HepG2 (cell line): Measurements from ENCODE around the gene RNF208. TPM values are rescaled to one million over a fixed set of nuclear protein-coding genes. Genes with fewer than 3 reads are reported as not detected.
A peak's percentile ranks its signal among the peaks of the same experiment; 100 is the strongest.

Source experiments
- ATAD3A ChIP-seq: sonication (generic); formaldehyde crosslinking; IDR thresholded peaks from 2 replicates; pipeline ENCODE4 v1.4.0; 2020; ENCODE audit warnings: missing genetic modification reagents
- ATF7-NPFF ChIP-seq: sonication (generic); formaldehyde crosslinking; IDR thresholded peaks from 2 replicates; pipeline ENCODE4 v1.8.1; 2023; ENCODE audit warnings: mild to moderate bottlenecking, low read depth, missing genetic modification reagents, moderate library complexity
- CCAR2 ChIP-seq: fragments of 200-400 bp; formaldehyde crosslinking; optimal IDR thresholded peaks from 2 replicates; pipeline ENCODE3; 2018; ENCODE audit warnings: low read depth, mild to moderate bottlenecking, low read length, moderate library complexity
- CEBPG ChIP-seq: IDR thresholded peaks from 2 replicates; pipeline ENCODE4 v1.6.1; 2016
- CREBL2 ChIP-seq: sonication (generic); formaldehyde crosslinking; IDR thresholded peaks from 2 replicates; pipeline ENCODE4 v1.8.1; 2023; ENCODE audit warnings: missing genetic modification reagents, mild to moderate bottlenecking, borderline replicate concordance
- CSRNP2 ChIP-seq: sonication (generic); formaldehyde crosslinking; conservative IDR thresholded peaks from 2 replicates; pipeline ENCODE4 v1.8.0; 2022; ENCODE audit warnings: low read depth, missing genetic modification reagents
- GRHL1 ChIP-seq: sonication (generic); formaldehyde crosslinking; conservative IDR thresholded peaks from 2 replicates; pipeline ENCODE4 v1.8.0; 2022; ENCODE audit warnings: missing genetic modification reagents
- KLF15 ChIP-seq: sonication (generic); formaldehyde crosslinking; IDR thresholded peaks from 2 replicates; pipeline ENCODE4 v1.8.1; 2023; ENCODE audit warnings: borderline replicate concordance, mild to moderate bottlenecking, inconsistent platforms, missing genetic modification reagents, mixed read lengths
- MAFK ChIP-seq, 2 experiments: IDR thresholded peaks in 1 of 2; conservative IDR thresholded peaks in 1 of 2; 2 replicates each; pipeline ENCODE4 v1.6.1; 2011; ENCODE audit warnings: improper control_type of control experiment in 2 of 2, low read length in 2 of 2
- NFKB2 ChIP-seq: sonication (generic); formaldehyde crosslinking; IDR thresholded peaks from 2 replicates; pipeline ENCODE4 v1.4.0; 2020; ENCODE audit warnings: missing genetic modification reagents, borderline replicate concordance
- ONECUT2 ChIP-seq: sonication (generic); formaldehyde crosslinking; IDR thresholded peaks from 2 replicates; pipeline ENCODE4 v1.4.0; 2020; ENCODE audit warnings: missing genetic modification reagents
- PCBP1 ChIP-seq: fragments of 200-400 bp; formaldehyde crosslinking; IDR thresholded peaks from 2 replicates; pipeline ENCODE4 v1.6.1; 2017; ENCODE audit warnings: mild to moderate bottlenecking, low read depth, low read length, borderline replicate concordance
- SNAPC2 ChIP-seq: sonication (generic); formaldehyde crosslinking; IDR thresholded peaks from 2 replicates; pipeline ENCODE4 v1.8.1; 2022; ENCODE audit warnings: mild to moderate bottlenecking, missing genetic modification reagents
- SP1 ChIP-seq, 2 experiments: fragments of 450-650 bp in 1 of 2; sonication (generic) in 1 of 2; formaldehyde crosslinking in 1 of 2; IDR thresholded peaks; 2 replicates each; pipeline versions ENCODE4 v1.4.0 to v1.6.1; 2016 to 2020; ENCODE audit warnings: missing genetic modification reagents in 1 of 2
- TAF15 ChIP-seq: fragments of 200-400 bp; formaldehyde crosslinking; IDR thresholded peaks from one replicate; pipeline ENCODE4 v1.6.1; 2018; ENCODE audit warnings: mild to moderate bottlenecking, low read depth, low read length; ENCODE audit not compliant: poor library complexity, severe bottlenecking
- ZNF205 ChIP-seq: IDR thresholded peaks from 2 replicates; pipeline ENCODE4 v1.6.1; 2018; ENCODE audit warnings: missing biosample characterization, missing genetic modification reagents
- polyA plus RNA-seq, 8 experiments: library from polyadenylated mRNA; depleted of rRNA in 3 of 8; stranded (reverse) in 7 of 8; unstranded in 1 of 8; fragments of >200 nt; fragmentation: Illumina TruSeq in 4 of 8; extraction: Trizol in 4 of 8; gene quantifications; 2 replicates each; pipeline versions ENCODE4 v1.2.1 to v1.2.3, GENCODE V29; 2011 to 2016; ENCODE audit warnings: low read depth in 4 of 8, missing spikeins in 1 of 8, mixed read lengths in 1 of 8; ENCODE audit not compliant: insufficient read depth in 1 of 8
- total RNA-seq, 5 experiments: library from RNA; depleted of rRNA; stranded (reverse); fragments of >200 nt; fragmentation: Illumina TruSeq; extraction: Trizol; gene quantifications; 2 replicates each; pipeline ENCODE4 v1.2.3, GENCODE V29; 2016; ENCODE audit warnings: low read depth in 1 of 5
- TF ChIP-seq, protein P1 (sequence below): sonication (generic); formaldehyde crosslinking; IDR thresholded peaks from 2 replicates; pipeline ENCODE4 v1.8.0; 2022; ENCODE audit warnings: missing genetic modification reagents, mild to moderate bottlenecking, inconsistent platforms, borderline replicate concordance
- TF ChIP-seq, protein P2 (sequence below): sonication (generic); formaldehyde crosslinking; IDR thresholded peaks from 2 replicates; pipeline ENCODE4 v1.8.0; 2022; ENCODE audit warnings: mild to moderate bottlenecking, missing genetic modification reagents, moderate library complexity
- TF ChIP-seq, protein P3 (sequence below): IDR thresholded peaks from 2 replicates; pipeline ENCODE4 v1.6.1; 2016; ENCODE audit warnings: missing compliant biosample characterization, missing genetic modification reagents, borderline replicate concordance

The RNF208 gene
- total and polyA plus RNA-seq, 2 of the 13 experiments (the other 11 are each of a cell fraction or from before 2014, with no cell fraction given) = 1.6 to 2.1 TPM

DNA sequence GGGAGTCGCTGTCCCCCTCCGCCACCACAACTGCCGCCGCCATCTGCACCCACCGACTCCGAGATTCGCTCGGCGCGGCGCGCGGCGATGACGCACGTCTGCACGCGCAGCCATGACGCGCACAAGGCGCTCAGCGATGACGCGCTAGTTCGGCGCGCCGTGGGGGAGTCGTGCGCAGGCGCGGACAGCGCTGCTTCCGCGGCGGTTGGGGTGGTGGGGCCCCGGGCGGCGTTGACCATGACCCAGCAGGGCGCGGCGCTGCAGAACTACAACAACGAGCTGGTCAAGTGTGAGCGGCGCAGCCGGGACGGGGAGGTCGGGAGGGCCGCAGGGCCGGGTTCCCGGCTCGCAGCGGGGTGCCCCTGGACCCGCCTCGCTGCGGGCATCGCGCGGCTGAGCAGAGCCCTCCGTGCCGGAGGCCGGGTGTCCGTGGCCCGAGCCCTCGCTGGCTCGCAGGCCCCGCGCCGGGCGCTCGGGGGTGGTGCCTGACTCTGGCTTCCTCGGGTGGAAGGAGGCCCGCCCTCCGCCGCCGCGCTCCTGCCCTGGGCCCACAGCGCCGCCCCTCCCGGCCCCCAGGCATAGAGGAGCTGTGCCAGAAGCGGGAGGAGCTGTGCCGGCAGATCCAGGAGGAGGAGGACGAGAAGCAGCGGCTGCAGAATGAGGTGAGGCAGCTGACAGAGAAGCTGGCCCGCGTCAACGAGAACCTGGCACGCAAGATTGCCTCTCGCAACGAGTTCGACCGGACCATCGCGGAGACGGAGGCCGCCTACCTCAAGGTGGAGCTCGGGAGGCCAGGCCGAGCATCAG, 33.3 kb downstream of the RNF208 start, which contains the start of the genes ANAPC2 and SSNA1 (continued):
- TF ChIP-seq PCBP1 (0 out of 2 replicates have a peak, but pooled peaks have one; percentile 49), SP1 (IDR thresholded peaks at IDR 0.05) (no peak), SP1 (CRISPR knock-in tag; IDR thresholded peaks at IDR 0.05) (peak; percentile 93), SNAPC2 (CRISPR knock-in tag) (no peak), GRHL1 (CRISPR knock-in tag) (no peak), ONECUT2 (no peak), CREBL2 (no peak), TAF15 (no peak), MAFK (conservative IDR thresholded peaks at IDR 0.05 in 1 of 2, IDR thresholded peaks at IDR 0.05 in 1 of 2; ENCODE audit: low read length in 2 of 2) (peak in 1 of 2 experiments; percentile 56; a peak in 2 of 4 replicates), ZNF205 (CRISPR knock-in tag) (peak; percentile 74; the same call in 1 of the 2 replicates), CEBPG (peak; percentile 30), CSRNP2 (no peak), CCAR2 (no peak), ATAD3A (CRISPR knock-in tag) (no peak), NFKB2 (CRISPR knock-in tag) (peak; percentile 71; the same call in 1 of the 2 replicates), ATF7-NPFF (CRISPR knock-in tag) (peak; percentile 32; the same call in 1 of the 2 replicates), KLF15 (CRISPR knock-in tag) (peak; percentile 44; the same call in 1 of the 2 replicates)
- TF ChIP-seq, protein P1, sequence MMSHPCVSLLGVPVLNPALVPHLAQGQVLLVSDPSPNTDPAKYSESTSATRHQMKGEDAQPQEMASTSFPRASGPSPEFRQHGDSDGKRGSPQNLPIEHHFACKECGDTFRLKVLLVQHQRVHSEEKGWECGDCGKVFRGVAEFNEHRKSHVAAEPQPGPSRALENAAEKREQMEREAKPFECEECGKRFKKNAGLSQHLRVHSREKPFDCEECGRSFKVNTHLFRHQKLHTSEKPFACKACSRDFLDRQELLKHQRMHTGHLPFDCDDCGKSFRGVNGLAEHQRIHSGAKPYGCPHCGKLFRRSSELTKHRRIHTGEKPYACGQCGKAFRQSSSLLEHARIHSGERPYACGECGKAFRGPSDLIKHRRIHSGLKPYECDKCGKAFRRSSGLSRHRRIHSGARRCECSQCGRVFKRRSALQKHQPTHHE (CRISPR knock-in tag) = peak; percentile 94
- TF ChIP-seq, protein P2, sequence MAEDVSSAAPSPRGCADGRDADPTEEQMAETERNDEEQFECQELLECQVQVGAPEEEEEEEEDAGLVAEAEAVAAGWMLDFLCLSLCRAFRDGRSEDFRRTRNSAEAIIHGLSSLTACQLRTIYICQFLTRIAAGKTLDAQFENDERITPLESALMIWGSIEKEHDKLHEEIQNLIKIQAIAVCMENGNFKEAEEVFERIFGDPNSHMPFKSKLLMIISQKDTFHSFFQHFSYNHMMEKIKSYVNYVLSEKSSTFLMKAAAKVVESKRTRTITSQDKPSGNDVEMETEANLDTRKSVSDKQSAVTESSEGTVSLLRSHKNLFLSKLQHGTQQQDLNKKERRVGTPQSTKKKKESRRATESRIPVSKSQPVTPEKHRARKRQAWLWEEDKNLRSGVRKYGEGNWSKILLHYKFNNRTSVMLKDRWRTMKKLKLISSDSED = no peak
- TF ChIP-seq, protein P3, sequence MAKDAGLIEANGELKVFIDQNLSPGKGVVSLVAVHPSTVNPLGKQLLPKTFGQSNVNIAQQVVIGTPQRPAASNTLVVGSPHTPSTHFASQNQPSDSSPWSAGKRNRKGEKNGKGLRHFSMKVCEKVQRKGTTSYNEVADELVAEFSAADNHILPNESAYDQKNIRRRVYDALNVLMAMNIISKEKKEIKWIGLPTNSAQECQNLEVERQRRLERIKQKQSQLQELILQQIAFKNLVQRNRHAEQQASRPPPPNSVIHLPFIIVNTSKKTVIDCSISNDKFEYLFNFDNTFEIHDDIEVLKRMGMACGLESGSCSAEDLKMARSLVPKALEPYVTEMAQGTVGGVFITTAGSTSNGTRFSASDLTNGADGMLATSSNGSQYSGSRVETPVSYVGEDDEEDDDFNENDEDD (CRISPR knock-in tag) = peak; percentile 69; the same call in 1 of the 2 replicates
